Measurements from ENCODE around the gene DTNBP1. TPM values are rescaled to one million over a fixed set of nuclear protein-coding genes. Genes with fewer than 3 reads are reported as not detected.

DTNBP1 gene
- total and polyA plus RNA-seq, 2 of the 13 experiments (the other 11 are each of a cell fraction or from before 2014, with no cell fraction given) = 6.6 to 19.1 TPM

DNA sequence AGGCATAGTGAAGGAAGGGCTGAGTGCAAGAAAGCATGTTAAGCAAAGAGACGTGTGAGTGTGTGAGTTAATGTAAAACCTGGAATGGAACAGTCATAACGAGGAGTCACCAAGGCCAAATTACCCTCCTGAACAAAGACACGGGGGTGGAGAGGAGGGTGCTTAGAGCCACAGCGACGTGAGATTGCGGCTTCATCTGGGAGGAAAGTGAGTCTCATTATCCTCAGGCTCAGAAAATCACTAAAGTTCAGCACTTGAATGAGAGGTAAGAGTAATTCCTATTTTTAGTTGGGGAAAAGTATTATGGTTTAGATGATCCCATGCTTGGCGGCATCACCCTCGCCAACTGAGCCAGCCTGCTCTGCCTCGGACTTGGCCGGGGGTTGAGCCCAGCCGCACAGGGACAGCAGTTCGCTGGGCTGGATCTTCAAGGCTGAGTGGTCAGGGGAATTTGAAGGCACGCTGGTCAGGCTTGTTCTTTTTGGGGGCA is 136.6 kb downstream of the DTNBP1 start (continued):
- TF ChIP-seq, protein P1, sequence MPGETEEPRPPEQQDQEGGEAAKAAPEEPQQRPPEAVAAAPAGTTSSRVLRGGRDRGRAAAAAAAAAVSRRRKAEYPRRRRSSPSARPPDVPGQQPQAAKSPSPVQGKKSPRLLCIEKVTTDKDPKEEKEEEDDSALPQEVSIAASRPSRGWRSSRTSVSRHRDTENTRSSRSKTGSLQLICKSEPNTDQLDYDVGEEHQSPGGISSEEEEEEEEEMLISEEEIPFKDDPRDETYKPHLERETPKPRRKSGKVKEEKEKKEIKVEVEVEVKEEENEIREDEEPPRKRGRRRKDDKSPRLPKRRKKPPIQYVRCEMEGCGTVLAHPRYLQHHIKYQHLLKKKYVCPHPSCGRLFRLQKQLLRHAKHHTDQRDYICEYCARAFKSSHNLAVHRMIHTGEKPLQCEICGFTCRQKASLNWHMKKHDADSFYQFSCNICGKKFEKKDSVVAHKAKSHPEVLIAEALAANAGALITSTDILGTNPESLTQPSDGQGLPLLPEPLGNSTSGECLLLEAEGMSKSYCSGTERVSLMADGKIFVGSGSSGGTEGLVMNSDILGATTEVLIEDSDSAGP (CRISPR knock-in tag; IDR thresholded peaks at IDR 0.05; ENCODE audit: borderline replicate concordance) = 0 out of 2 replicates have a peak, but pooled peaks have one; percentile 20
- TF ChIP-seq FOSL2 (CRISPR knock-in tag; IDR thresholded peaks at IDR 0.05) = peak; percentile 29; the same call in 1 of the 2 replicates
- TF ChIP-seq, protein P2, sequence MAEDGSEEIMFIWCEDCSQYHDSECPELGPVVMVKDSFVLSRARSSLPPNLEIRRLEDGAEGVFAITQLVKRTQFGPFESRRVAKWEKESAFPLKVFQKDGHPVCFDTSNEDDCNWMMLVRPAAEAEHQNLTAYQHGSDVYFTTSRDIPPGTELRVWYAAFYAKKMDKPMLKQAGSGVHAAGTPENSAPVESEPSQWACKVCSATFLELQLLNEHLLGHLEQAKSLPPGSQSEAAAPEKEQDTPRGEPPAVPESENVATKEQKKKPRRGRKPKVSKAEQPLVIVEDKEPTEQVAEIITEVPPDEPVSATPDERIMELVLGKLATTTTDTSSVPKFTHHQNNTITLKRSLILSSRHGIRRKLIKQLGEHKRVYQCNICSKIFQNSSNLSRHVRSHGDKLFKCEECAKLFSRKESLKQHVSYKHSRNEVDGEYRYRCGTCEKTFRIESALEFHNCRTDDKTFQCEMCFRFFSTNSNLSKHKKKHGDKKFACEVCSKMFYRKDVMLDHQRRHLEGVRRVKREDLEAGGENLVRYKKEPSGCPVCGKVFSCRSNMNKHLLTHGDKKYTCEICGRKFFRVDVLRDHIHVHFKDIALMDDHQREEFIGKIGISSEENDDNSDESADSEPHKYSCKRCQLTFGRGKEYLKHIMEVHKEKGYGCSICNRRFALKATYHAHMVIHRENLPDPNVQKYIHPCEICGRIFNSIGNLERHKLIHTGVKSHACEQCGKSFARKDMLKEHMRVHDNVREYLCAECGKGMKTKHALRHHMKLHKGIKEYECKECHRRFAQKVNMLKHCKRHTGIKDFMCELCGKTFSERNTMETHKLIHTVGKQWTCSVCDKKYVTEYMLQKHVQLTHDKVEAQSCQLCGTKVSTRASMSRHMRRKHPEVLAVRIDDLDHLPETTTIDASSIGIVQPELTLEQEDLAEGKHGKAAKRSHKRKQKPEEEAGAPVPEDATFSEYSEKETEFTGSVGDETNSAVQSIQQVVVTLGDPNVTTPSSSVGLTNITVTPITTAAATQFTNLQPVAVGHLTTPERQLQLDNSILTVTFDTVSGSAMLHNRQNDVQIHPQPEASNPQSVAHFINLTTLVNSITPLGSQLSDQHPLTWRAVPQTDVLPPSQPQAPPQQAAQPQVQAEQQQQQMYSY (CRISPR knock-in tag; IDR thresholded peaks at IDR 0.05) = peak; percentile 96
- TF ChIP-seq ZNF225 (CRISPR knock-in tag; IDR thresholded peaks at IDR 0.05) = no peak
- TF ChIP-seq PLRG1 (conservative IDR thresholded peaks at IDR 0.05) = no peak
- no peak for TF ChIP-seq SRSF9 (IDR thresholded peaks at IDR 0.05; ENCODE audit: borderline replicate concordance, insufficient read depth, low read depth, low read length, poor library complexity, severe bottlenecking)
- no peak for TF ChIP-seq ZNF614 (CRISPR knock-in tag; IDR thresholded peaks at IDR 0.05; ENCODE audit: borderline replicate concordance)
- no peak for TF ChIP-seq HMG20B (CRISPR knock-in tag; conservative IDR thresholded peaks at IDR 0.05)
- TF ChIP-seq, protein P3, sequence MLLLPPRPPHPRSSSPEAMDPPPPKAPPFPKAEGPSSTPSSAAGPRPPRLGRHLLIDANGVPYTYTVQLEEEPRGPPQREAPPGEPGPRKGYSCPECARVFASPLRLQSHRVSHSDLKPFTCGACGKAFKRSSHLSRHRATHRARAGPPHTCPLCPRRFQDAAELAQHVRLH (CRISPR knock-in tag; IDR thresholded peaks at IDR 0.05; ENCODE audit: borderline replicate concordance, low read depth) = no peak
- 0 out of 2 replicates have a peak, but pooled peaks have one; percentile 11 for TF ChIP-seq SALL1 (CRISPR knock-in tag; IDR thresholded peaks at IDR 0.05)
- TF ChIP-seq ERF (CRISPR knock-in tag; IDR thresholded peaks at IDR 0.05) = no peak
- TF ChIP-seq MAF1 (CRISPR knock-in tag; IDR thresholded peaks at IDR 0.05; ENCODE audit: borderline replicate concordance) = no peak
- TF ChIP-seq ATF1 (CRISPR knock-in tag; IDR thresholded peaks at IDR 0.05) = no peak
- no peak for TF ChIP-seq REXO4 (CRISPR knock-in tag; IDR thresholded peaks at IDR 0.05; ENCODE audit: borderline replicate concordance)
- peak; percentile 55; the same call in 1 of the 2 replicates for TF ChIP-seq ZBTB38 (CRISPR knock-in tag; IDR thresholded peaks at IDR 0.05)
- TF ChIP-seq, protein P4, sequence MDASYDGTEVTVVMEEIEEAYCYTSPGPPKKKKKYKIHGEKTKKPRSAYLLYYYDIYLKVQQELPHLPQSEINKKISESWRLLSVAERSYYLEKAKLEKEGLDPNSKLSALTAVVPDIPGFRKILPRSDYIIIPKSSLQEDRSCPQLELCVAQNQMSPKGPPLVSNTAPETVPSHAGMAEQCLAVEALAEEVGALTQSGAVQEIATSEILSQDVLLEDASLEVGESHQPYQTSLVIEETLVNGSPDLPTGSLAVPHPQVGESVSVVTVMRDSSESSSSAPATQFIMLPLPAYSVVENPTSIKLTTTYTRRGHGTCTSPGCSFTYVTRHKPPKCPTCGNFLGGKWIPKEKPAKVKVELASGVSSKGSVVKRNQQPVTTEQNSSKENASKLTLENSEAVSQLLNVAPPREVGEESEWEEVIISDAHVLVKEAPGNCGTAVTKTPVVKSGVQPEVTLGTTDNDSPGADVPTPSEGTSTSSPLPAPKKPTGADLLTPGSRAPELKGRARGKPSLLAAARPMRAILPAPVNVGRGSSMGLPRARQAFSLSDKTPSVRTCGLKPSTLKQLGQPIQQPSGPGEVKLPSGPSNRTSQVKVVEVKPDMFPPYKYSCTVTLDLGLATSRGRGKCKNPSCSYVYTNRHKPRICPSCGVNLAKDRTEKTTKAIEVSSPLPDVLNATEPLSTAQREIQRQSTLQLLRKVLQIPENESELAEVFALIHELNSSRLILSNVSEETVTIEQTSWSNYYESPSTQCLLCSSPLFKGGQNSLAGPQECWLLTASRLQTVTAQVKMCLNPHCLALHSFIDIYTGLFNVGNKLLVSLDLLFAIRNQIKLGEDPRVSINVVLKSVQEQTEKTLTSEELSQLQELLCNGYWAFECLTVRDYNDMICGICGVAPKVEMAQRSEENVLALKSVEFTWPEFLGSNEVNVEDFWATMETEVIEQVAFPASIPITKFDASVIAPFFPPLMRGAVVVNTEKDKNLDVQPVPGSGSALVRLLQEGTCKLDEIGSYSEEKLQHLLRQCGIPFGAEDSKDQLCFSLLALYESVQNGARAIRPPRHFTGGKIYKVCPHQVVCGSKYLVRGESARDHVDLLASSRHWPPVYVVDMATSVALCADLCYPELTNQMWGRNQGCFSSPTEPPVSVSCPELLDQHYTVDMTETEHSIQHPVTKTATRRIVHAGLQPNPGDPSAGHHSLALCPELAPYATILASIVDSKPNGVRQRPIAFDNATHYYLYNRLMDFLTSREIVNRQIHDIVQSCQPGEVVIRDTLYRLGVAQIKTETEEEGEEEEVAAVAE (CRISPR knock-in tag; IDR thresholded peaks at IDR 0.05; ENCODE audit: borderline replicate concordance) = no peak

Data from HepG2 (cell line).